Endodermal cell (in vitro differentiated cells): ENCODE measurements around the gene ABCC1. TPM values are rescaled to one million over a fixed set of nuclear protein-coding genes. Genes with fewer than 3 reads are reported as not detected.
"Not testable (repeated sequence)": the region's sequence is repeated elsewhere in the genome, so short reads cannot be mapped to it uniquely, and the experiment has no call there.

Experiments
- DNase-seq: peaks from one replicate; pipeline ENCODE4 v3.0.0-alpha.2; 2017
- H3K27ac ChIP-seq: 2 replicates; pipeline ENCODE4 v1.5.1; 2013; ENCODE audit warnings: mild to moderate bottlenecking, low read depth, low read length, moderate library complexity
- H3K27me3 ChIP-seq: 2 replicates; pipeline ENCODE4 v1.6.1; 2013; ENCODE audit warnings: mild to moderate bottlenecking, low read length, moderate library complexity; ENCODE audit not compliant: insufficient read depth, control insufficient read depth, poor library complexity, severe bottlenecking
- H3K36me3 ChIP-seq: 2 replicates; pipeline ENCODE4 v1.7.0; 2013; ENCODE audit warnings: mild to moderate bottlenecking, low read length, moderate library complexity; ENCODE audit not compliant: control insufficient read depth, insufficient read depth
- H3K4me1 ChIP-seq: one replicate; pipeline ENCODE4 v1.7.0; 2013; ENCODE audit warnings: low read length; ENCODE audit not compliant: control insufficient read depth, insufficient read depth
- H3K4me3 ChIP-seq: 2 replicates; pipeline ENCODE4 v1.5.1; 2013; ENCODE audit warnings: mild to moderate bottlenecking, low read length, moderate library complexity
- H3K9ac ChIP-seq: 2 replicates; pipeline ENCODE4 v1.6.1; 2013; ENCODE audit warnings: mild to moderate bottlenecking, low read length, moderate library complexity; ENCODE audit not compliant: poor library complexity, severe bottlenecking; ENCODE audit errors: extremely low read depth
- H3K9me3 ChIP-seq: 2 replicates; pipeline ENCODE4 v1.6.1; 2013; ENCODE audit warnings: mild to moderate bottlenecking, low read length, moderate library complexity; ENCODE audit not compliant: control insufficient read depth
- H3K27ac Mint-ChIP-seq: 2 replicates; pipeline ENCODE4 v1.8.0; 2020; ENCODE audit warnings: mixed read lengths
- H3K27me3 Mint-ChIP-seq: 2 replicates; pipeline ENCODE4 v1.8.0; 2021; ENCODE audit warnings: mild to moderate bottlenecking, mixed read lengths; ENCODE audit not compliant: insufficient read depth
- H3K36me3 Mint-ChIP-seq: 2 replicates; pipeline ENCODE4 v1.8.0; 2020; ENCODE audit warnings: low read depth, mixed read lengths
- H3K4me1 Mint-ChIP-seq: 2 replicates; pipeline ENCODE4 v1.8.0; 2020; ENCODE audit warnings: mixed read lengths
- H3K4me3 Mint-ChIP-seq: 2 replicates; pipeline ENCODE4 v1.8.0; 2020; ENCODE audit warnings: mild to moderate bottlenecking, moderate library complexity, mixed read lengths
- H3K9me3 Mint-ChIP-seq: 2 replicates; pipeline ENCODE4 v1.8.0; 2020; ENCODE audit warnings: mild to moderate bottlenecking, mixed read lengths
- WGBS, 2 experiments: methylation state at CpG; one replicate each; pipeline versions ENCODE4 v1.1.5 to v1.1.7; 2013; ENCODE audit warnings: missing lambda C conversion rate in 2 of 2, mixed read lengths in 1 of 2; ENCODE audit not compliant: insufficient coverage in 1 of 2, insufficient read length in 1 of 2; 5-methylcytosine and 5-hydroxymethylcytosine counted together
- total RNA-seq, 2 donors: library from RNA; stranded (reverse); fragmentation: NEBNext Ultra II Directional in 1 of 2; extraction: Animal tissue kit (Norgen Biotek cat#: 25700) in 1 of 2; gene quantifications; 2 replicates in 1 of 2; 3 replicates in 1 of 2; pipeline ENCODE4 v1.2.1, GENCODE V29; 2021
- TF ChIP-seq, protein P1 (sequence below): fragments of 200-600 bp; sonication (generic); conservative IDR thresholded peaks from 2 replicates; pipeline ENCODE4 v1.5.0; 2021; ENCODE audit warnings: antibody characterized with exemption, mild to moderate bottlenecking

Gene ABCC1
- total RNA-seq, 2 donors from 2014 or later = 47.1 to 51.2 TPM

DNA sequence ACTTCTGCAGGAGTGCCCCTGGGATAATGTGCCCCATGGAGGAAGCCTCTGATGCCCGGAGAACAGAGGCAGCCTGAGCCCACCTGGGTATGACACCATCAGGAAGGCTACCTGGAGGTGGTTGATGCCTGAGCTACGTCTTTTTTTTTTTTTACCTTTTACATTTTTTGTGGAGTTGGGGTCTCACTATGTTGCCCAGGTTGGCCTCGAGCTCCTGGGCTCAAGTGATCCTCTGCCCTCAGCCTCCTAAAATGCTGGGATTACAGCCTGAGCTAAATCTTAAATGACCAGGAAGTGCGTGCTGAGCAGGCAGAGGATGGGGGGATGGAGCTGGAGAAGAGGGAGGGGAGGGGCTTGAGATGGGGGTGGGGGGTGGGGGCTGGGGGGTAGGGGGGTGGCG, 241.1 kb downstream of the ABCC1 start:
- Histone ChIP-seq H3K4me3 (no peak overlapping the region), H3K36me3 (no peaks in the 10 kb centered on the region), H3K4me1 (peaks cover 3% of the 10 kb centered on the region), H3K9ac (no peak overlapping the region), H3K27me3 (no peaks in the 10 kb centered on the region), H3K27ac (no peak overlapping the region), H3K9me3 (no peaks in the 10 kb centered on the region)
- H3K27me3 Mint-ChIP-seq = no peaks in the 10 kb centered on the region
- H3K9me3 Mint-ChIP-seq = no peaks in the 10 kb centered on the region
- H3K27ac Mint-ChIP-seq = no peak overlapping the region
- DNase-seq = no peak
- TF ChIP-seq, protein P1, sequence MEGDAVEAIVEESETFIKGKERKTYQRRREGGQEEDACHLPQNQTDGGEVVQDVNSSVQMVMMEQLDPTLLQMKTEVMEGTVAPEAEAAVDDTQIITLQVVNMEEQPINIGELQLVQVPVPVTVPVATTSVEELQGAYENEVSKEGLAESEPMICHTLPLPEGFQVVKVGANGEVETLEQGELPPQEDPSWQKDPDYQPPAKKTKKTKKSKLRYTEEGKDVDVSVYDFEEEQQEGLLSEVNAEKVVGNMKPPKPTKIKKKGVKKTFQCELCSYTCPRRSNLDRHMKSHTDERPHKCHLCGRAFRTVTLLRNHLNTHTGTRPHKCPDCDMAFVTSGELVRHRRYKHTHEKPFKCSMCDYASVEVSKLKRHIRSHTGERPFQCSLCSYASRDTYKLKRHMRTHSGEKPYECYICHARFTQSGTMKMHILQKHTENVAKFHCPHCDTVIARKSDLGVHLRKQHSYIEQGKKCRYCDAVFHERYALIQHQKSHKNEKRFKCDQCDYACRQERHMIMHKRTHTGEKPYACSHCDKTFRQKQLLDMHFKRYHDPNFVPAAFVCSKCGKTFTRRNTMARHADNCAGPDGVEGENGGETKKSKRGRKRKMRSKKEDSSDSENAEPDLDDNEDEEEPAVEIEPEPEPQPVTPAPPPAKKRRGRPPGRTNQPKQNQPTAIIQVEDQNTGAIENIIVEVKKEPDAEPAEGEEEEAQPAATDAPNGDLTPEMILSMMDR = no peak
- H3K36me3 Mint-ChIP-seq = no peaks in the 10 kb centered on the region
- 88 to 95% methylated on average over 2 to 4 of the region's 5 CpGs for WGBS, 2 experiments
- H3K4me1 Mint-ChIP-seq = peaks cover 14% of the 10 kb centered on the region
- no peak overlapping the region for H3K4me3 Mint-ChIP-seq

DNA sequence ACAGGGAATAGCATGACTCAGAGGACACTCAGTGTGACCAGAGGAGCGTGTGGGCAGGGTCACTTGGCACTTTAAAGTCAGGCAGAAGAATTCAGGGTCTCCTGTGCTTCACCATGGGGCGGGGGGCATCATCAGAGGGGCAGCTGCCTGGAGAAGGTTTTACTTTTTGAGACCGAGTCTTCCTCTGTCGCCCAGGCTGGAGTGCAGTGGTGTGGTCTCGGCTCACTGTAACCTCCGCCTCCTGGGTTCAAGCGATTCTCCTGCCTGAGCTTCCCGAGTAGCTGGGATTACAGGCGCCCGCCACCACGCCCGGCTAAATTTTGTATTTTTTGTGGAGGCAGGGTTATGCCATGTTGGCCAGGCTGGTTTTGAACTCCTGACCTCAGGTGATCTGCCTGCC, 241.6 kb downstream of the ABCC1 start:
- not testable (repeated sequence) for H3K4me1 ChIP-seq, H3K27ac ChIP-seq, H3K4me3 Mint-ChIP-seq, H3K36me3 ChIP-seq, H3K9me3 ChIP-seq, H3K27me3 Mint-ChIP-seq, H3K9me3 Mint-ChIP-seq, H3K27ac Mint-ChIP-seq, H3K4me3 ChIP-seq, H3K36me3 Mint-ChIP-seq, H3K9ac ChIP-seq, H3K27me3 ChIP-seq, DNase-seq
- peaks cover 14% of the 10 kb centered on the region for H3K4me1 Mint-ChIP-seq
- 88% methylated on average over 12 of the region's 12 CpGs; no CpG with 5 or more reads in 1 of the 2 experiments for WGBS, 2 experiments

DNA sequence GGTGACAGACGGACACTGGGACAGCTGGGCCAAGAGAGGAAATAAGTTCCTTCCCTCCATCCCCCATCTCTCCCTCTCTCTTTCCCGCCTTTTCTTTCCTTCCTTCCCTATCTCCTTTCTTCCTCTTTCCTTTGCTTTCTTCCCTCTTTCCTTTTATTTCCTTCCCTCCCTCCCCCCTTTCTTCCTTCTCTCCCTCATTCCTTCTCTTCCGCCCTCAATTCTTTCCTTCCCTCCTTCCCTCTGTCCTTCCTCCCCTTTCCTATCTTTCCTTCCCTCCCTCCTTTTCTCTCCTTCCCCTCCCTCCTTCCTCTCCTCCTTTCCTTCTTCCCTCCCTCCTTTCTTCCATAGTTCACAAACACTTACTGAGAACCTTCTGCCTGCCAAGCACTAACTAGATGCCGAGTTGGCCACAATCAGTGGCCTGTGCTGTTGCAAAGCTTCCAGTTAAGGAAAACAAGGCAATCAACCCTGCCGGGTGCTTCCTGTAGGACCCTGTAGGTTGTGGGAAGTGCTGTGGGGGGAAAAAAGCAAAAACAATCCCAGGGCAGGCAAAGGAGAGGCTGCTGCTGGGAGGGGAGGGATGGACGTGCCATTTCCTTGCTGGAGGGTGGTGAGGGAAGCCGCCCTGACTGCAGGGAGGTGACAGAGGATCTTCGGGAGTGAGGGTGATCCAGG, 242.2 kb downstream of the ABCC1 start:
- Mint-ChIP-seq H3K4me3 (no peak overlapping the region), H3K36me3 (no peaks in the 10 kb centered on the region), H3K27me3 (no peaks in the 10 kb centered on the region), H3K9me3 (no peaks in the 10 kb centered on the region), H3K27ac (peak overlapping the region; percentile 33), H3K4me1 (peaks cover 14% of the 10 kb centered on the region)
- TF ChIP-seq, protein P1 = no peak
- H3K36me3 ChIP-seq = no peaks in the 10 kb centered on the region
- H3K27ac ChIP-seq = no peak overlapping the region
- peak; percentile 57 for DNase-seq
- H3K4me1 ChIP-seq = peaks cover 3% of the 10 kb centered on the region
- H3K4me3 ChIP-seq = no peak overlapping the region
- 74 to 81% methylated on average over 6 to 8 of the region's 8 CpGs for WGBS, 2 experiments
- no peaks in the 10 kb centered on the region for H3K9me3 ChIP-seq
- H3K9ac ChIP-seq = no peak overlapping the region
- H3K27me3 ChIP-seq = no peaks in the 10 kb centered on the region

Other genes starting within 250 kb of the ABCC1 start
- gene MYH11, start 92.6 kb upstream of the ABCC1 start, total RNA-seq = under 1 TPM; 0.09 to 0.29 TPM
- gene CEP20, start 61.0 kb upstream of the ABCC1 start, total RNA-seq = 10 to 100 TPM; 30.9 to 31.1 TPM